SK-N-SH treated with all-trans-retinoic acid at 6 μM for 48 hours (cell line): Measurements from ENCODE around the gene PIM2.

Source experiments
- ATAC-seq: fragments of 200-7000 bp; cut with Tn5 transposase; 3 replicates; pipeline ENCODE4 v1.9.1; 2020; ENCODE audit warnings: mild to moderate bottlenecking, moderate library complexity
- ARNTL ChIP-seq: fragments of 450-650 bp; formaldehyde crosslinking; IDR thresholded peaks from 2 replicates; pipeline ENCODE4 v1.5.0; 2020; ENCODE audit warnings: low read depth, mild to moderate bottlenecking, moderate library complexity, borderline replicate concordance
- GLIS3 ChIP-seq: fragments of 250-450 bp; sonication (Bioruptor Pico); IDR thresholded peaks from 2 replicates; pipeline ENCODE4 v1.5.0; 2020; ENCODE audit warnings: mild to moderate bottlenecking, moderate library complexity
- ISL1 ChIP-seq: fragments of 250-450 bp; sonication (Bioruptor Pico); IDR thresholded peaks from 2 replicates; pipeline ENCODE4 v2.1.2; 2022; ENCODE audit warnings: mild to moderate bottlenecking, moderate library complexity
- OSR1 ChIP-seq: fragments of 250-450 bp; sonication (Bioruptor Pico); IDR thresholded peaks from 2 replicates; pipeline ENCODE4 v1.8.0; 2022; ENCODE audit warnings: moderate library complexity, mild to moderate bottlenecking, inconsistent platforms
- PPARA ChIP-seq: fragments of 250-450 bp; sonication (Bioruptor Pico); IDR thresholded peaks from 2 replicates; pipeline ENCODE4 v1.5.0; 2020; ENCODE audit warnings: mild to moderate bottlenecking, borderline replicate concordance
- RARB ChIP-seq: fragments of 250-450 bp; sonication (Bioruptor Pico); IDR thresholded peaks from 2 replicates; pipeline ENCODE4 v1.8.0; 2021; ENCODE audit warnings: mild to moderate bottlenecking, moderate library complexity
- SNAI2 ChIP-seq: fragments of 250-450 bp; sonication (Bioruptor Pico); IDR thresholded peaks from 2 replicates; pipeline ENCODE4 v1.5.0; 2020; ENCODE audit warnings: mild to moderate bottlenecking, moderate library complexity
- TCF4 ChIP-seq: fragments of 250-450 bp; sonication (Bioruptor Pico); IDR thresholded peaks from 2 replicates; pipeline ENCODE4 v1.8.0; 2021; ENCODE audit warnings: mild to moderate bottlenecking, moderate library complexity, borderline replicate concordance
- TOX ChIP-seq: fragments of 250-450 bp; sonication (Bioruptor Pico); IDR thresholded peaks from 2 replicates; pipeline ENCODE4 v1.8.0; 2021; ENCODE audit warnings: mild to moderate bottlenecking, moderate library complexity, borderline replicate concordance
- ZC3H10 ChIP-seq: fragments of 250-450 bp; sonication (Bioruptor Pico); IDR thresholded peaks from 2 replicates; pipeline ENCODE4 v1.5.1; 2021; ENCODE audit warnings: mild to moderate bottlenecking, moderate library complexity
- ZFP3 ChIP-seq: fragments of 250-450 bp; sonication (Bioruptor Pico); IDR thresholded peaks from 2 replicates; pipeline ENCODE4 v1.5.0; 2020; ENCODE audit warnings: mild to moderate bottlenecking, moderate library complexity
- ZFP30 ChIP-seq: fragments of 450-650 bp; formaldehyde crosslinking; IDR thresholded peaks from 2 replicates; pipeline ENCODE4 v1.5.0; 2022; ENCODE audit warnings: mild to moderate bottlenecking, moderate library complexity
- ZNF565 ChIP-seq: fragments of 450-650 bp; formaldehyde crosslinking; conservative IDR thresholded peaks from 2 replicates; pipeline ENCODE4 v1.5.0; 2020; ENCODE audit warnings: low read depth, mild to moderate bottlenecking, moderate library complexity
- ZNF70 ChIP-seq: fragments of 450-650 bp; formaldehyde crosslinking; IDR thresholded peaks from 2 replicates; pipeline ENCODE4 v1.5.0; 2020; ENCODE audit warnings: mild to moderate bottlenecking, moderate library complexity
- ZNF8 ChIP-seq: fragments of 450-650 bp; formaldehyde crosslinking; IDR thresholded peaks from 2 replicates; pipeline ENCODE4 v1.5.0; 2020; ENCODE audit warnings: mild to moderate bottlenecking, moderate library complexity
- TF ChIP-seq, protein P1 (sequence below): fragments of 250-450 bp; sonication (Bioruptor Pico); IDR thresholded peaks from 2 replicates; pipeline ENCODE4 v1.8.0; 2020; ENCODE audit warnings: mild to moderate bottlenecking, moderate library complexity, borderline replicate concordance
- TF ChIP-seq, protein P2 (sequence below): fragments of 250-450 bp; sonication (Bioruptor Pico); IDR thresholded peaks from 2 replicates; pipeline ENCODE4 v1.5.1; 2020; ENCODE audit warnings: low read depth, mild to moderate bottlenecking, moderate library complexity
- TF ChIP-seq, protein P3 (sequence below): fragments of 250-450 bp; sonication (Bioruptor Pico); IDR thresholded peaks from 2 replicates; pipeline ENCODE4 v1.8.0; 2021; ENCODE audit warnings: low read depth, mild to moderate bottlenecking, moderate library complexity, borderline replicate concordance
- TF ChIP-seq, protein P4 (sequence below): fragments of 250-450 bp; sonication (Bioruptor Pico); IDR thresholded peaks from 2 replicates; pipeline ENCODE4 v1.5.0; 2020; ENCODE audit warnings: mild to moderate bottlenecking, moderate library complexity
- TF ChIP-seq, protein P5 (sequence below): fragments of 250-450 bp; sonication (Bioruptor Pico); IDR thresholded peaks from 2 replicates; pipeline ENCODE4 v1.5.1; 2021; ENCODE audit warnings: mild to moderate bottlenecking, moderate library complexity

The PIM2 gene

DNA sequence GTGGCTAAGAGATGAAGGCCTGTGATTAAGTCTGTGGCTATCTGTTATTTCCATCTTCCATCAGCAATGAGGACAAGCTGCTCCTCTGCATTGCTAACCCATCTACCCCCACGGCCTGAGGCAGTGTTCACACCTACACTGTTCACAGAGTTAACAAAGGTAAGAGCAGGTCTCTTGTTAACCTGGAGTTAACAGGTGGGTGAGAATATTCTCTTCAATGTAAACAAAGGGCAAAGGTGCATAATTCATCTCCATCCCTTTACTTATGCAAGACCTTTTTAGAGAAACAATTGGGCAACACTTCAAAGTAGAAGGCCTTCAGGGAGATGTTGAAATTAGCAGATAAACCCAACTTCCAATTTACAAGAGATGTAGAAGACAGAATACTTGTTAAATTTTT, 10.2 kb downstream of the PIM2 start:
- TF ChIP-seq ZNF70 (CRISPR knock-in tag) (no peak), SNAI2 (CRISPR knock-in tag) (no peak), ISL1 (CRISPR knock-in tag) (no peak), ZFP30 (no peak), ZNF8 (CRISPR knock-in tag) (no peak), TOX (CRISPR knock-in tag) (no peak), RARB (CRISPR knock-in tag) (no peak), TCF4 (no peak)
- TF ChIP-seq, protein P1, sequence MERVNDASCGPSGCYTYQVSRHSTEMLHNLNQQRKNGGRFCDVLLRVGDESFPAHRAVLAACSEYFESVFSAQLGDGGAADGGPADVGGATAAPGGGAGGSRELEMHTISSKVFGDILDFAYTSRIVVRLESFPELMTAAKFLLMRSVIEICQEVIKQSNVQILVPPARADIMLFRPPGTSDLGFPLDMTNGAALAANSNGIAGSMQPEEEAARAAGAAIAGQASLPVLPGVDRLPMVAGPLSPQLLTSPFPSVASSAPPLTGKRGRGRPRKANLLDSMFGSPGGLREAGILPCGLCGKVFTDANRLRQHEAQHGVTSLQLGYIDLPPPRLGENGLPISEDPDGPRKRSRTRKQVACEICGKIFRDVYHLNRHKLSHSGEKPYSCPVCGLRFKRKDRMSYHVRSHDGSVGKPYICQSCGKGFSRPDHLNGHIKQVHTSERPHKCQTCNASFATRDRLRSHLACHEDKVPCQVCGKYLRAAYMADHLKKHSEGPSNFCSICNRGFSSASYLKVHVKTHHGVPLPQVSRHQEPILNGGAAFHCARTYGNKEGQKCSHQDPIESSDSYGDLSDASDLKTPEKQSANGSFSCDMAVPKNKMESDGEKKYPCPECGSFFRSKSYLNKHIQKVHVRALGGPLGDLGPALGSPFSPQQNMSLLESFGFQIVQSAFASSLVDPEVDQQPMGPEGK (CRISPR knock-in tag): no peak
- TF ChIP-seq, protein P2, sequence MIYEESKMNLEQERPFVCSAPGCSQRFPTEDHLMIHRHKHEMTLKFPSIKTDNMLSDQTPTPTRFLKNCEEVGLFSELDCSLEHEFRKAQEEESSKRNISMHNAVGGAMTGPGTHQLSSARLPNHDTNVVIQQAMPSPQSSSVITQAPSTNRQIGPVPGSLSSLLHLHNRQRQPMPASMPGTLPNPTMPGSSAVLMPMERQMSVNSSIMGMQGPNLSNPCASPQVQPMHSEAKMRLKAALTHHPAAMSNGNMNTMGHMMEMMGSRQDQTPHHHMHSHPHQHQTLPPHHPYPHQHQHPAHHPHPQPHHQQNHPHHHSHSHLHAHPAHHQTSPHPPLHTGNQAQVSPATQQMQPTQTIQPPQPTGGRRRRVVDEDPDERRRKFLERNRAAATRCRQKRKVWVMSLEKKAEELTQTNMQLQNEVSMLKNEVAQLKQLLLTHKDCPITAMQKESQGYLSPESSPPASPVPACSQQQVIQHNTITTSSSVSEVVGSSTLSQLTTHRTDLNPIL (CRISPR knock-in tag): no peak
- no peak for ATAC-seq

DNA sequence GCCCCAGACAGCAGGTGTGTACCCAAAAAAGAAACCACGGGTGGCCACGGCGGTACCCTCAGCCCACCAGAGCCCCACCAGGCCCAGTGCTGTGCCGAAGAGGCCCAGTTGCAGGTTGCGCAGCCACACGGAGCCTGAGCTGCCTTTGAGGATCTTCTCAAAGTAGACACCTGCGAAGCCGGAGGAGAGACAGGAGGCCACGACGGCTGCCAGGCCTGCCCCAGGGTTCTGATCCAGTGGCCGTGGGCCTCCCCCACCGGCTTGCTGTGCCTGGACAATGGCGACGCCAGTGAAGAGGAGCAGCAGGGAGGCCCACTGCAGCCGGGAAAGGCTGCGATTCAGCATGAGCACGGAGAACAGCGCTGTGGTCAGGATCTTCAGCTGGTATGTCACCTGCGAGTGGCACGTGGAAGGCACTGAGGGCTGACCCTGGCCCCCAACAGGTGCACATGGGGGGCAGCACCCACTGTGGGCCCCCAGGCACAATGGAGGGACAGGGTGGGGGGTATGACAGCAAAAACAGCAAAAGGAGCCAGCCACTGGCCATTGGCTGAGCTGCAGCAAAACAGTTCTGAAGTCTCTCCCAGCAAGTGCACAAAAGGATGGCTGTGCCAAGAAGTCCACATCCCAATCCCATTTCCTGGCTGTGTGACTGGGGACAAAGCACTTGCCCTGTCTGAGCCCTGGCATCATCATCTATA, 13.6 kb downstream of the PIM2 start:
- no peak for TF ChIP-seq ZFP3 (CRISPR knock-in tag)

DNA sequence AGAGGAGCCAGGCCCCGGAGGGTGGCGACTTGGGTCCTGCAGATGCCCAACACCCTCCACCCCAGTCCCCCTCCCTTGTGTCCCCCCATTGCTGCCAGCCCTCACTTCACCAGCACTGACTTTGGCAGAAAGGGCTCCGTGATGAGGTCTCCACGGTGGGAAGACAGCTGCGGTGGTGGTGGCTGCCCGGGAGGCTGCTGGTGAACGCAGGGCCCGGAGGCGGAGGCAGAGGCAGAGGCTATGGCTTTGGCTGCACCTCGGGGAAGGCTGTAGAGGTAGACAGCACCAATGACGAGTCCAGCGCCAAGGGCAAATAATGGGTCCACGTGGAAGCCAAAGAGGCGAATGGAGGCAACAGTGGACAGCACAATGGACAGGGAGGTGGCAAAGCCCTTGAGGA, 14.2 kb downstream of the PIM2 start:
- no peak; the same call in 2 of the 3 replicates for ATAC-seq
- no peak for TF ChIP-seq ZNF8 (CRISPR knock-in tag)
- TF ChIP-seq ZFP30: no peak
- no peak for TF ChIP-seq ZNF565

More for the DNA sequence above, 13.6 kb downstream of the PIM2 start:
- ATAC-seq: no peak

DNA sequence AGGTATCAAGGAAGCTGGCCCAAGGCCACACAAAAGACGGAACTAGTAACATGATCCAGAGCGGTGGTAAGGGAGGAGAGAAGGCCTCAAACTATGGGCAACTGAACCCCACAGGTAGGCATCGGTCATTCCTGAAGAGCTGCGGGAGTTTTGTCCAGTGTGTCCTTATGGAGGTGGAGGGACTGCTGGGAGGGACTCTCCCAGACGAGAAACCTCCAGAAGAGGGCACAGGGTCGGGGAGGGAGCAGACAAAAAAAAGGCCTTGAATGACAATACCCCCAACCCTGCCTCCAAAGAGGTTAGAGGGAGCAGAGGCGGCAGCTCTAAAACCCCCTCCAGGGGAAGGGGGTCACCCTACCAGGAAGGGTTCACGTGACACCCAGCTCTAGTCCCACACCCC, 14.6 kb downstream of the PIM2 start:
- no peak for ATAC-seq
- TF ChIP-seq, protein P3, sequence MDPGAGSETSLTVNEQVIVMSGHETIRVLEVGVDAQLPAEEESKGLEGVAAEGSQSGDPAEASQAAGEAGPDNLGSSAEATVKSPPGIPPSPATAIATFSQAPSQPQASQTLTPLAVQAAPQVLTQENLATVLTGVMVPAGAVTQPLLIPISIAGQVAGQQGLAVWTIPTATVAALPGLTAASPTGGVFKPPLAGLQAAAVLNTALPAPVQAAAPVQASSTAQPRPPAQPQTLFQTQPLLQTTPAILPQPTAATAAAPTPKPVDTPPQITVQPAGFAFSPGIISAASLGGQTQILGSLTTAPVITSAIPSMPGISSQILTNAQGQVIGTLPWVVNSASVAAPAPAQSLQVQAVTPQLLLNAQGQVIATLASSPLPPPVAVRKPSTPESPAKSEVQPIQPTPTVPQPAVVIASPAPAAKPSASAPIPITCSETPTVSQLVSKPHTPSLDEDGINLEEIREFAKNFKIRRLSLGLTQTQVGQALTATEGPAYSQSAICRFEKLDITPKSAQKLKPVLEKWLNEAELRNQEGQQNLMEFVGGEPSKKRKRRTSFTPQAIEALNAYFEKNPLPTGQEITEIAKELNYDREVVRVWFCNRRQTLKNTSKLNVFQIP: no peak
- TF ChIP-seq RARB (CRISPR knock-in tag) (no peak), GLIS3 (CRISPR knock-in tag) (no peak), ZFP3 (CRISPR knock-in tag) (no peak), ARNTL (CRISPR knock-in tag) (no peak), ZFP30 (no peak), OSR1 (CRISPR knock-in tag) (no peak), SNAI2 (CRISPR knock-in tag) (no peak), PPARA (no peak), ZC3H10 (CRISPR knock-in tag) (no peak), ZNF70 (CRISPR knock-in tag) (no peak), ZNF565 (no peak)
- TF ChIP-seq, protein P4, sequence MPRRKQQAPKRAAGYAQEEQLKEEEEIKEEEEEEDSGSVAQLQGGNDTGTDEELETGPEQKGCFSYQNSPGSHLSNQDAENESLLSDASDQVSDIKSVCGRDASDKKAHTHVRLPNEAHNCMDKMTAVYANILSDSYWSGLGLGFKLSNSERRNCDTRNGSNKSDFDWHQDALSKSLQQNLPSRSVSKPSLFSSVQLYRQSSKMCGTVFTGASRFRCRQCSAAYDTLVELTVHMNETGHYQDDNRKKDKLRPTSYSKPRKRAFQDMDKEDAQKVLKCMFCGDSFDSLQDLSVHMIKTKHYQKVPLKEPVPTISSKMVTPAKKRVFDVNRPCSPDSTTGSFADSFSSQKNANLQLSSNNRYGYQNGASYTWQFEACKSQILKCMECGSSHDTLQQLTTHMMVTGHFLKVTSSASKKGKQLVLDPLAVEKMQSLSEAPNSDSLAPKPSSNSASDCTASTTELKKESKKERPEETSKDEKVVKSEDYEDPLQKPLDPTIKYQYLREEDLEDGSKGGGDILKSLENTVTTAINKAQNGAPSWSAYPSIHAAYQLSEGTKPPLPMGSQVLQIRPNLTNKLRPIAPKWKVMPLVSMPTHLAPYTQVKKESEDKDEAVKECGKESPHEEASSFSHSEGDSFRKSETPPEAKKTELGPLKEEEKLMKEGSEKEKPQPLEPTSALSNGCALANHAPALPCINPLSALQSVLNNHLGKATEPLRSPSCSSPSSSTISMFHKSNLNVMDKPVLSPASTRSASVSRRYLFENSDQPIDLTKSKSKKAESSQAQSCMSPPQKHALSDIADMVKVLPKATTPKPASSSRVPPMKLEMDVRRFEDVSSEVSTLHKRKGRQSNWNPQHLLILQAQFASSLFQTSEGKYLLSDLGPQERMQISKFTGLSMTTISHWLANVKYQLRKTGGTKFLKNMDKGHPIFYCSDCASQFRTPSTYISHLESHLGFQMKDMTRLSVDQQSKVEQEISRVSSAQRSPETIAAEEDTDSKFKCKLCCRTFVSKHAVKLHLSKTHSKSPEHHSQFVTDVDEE (CRISPR knock-in tag): no peak
- TF ChIP-seq, protein P1 (CRISPR knock-in tag): no peak
- TF ChIP-seq, protein P5, sequence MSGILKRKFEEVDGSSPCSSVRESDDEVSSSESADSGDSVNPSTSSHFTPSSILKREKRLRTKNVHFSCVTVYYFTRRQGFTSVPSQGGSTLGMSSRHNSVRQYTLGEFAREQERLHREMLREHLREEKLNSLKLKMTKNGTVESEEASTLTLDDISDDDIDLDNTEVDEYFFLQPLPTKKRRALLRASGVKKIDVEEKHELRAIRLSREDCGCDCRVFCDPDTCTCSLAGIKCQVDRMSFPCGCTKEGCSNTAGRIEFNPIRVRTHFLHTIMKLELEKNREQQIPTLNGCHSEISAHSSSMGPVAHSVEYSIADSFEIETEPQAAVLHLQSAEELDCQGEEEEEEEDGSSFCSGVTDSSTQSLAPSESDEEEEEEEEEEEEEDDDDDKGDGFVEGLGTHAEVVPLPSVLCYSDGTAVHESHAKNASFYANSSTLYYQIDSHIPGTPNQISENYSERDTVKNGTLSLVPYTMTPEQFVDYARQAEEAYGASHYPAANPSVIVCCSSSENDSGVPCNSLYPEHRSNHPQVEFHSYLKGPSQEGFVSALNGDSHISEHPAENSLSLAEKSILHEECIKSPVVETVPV (CRISPR knock-in tag): no peak
